Neural progenitor cell (in vitro differentiated cells): ENCODE results near the gene PLPP3. TPM values are rescaled to one million over a fixed set of nuclear protein-coding genes. Genes with fewer than 3 reads are reported as not detected.

Source experiments
- DNase-seq: peaks from one replicate; pipeline ENCODE4 v3.0.0-alpha.2; 2016; ENCODE audit warnings: low spot score
- H2AFZ ChIP-seq: fragments of 200-600 bp; sonication (generic); replicated peaks from 2 replicates; pipeline ENCODE4 v1.6.1; 2016; ENCODE audit warnings: antibody characterized with exemption
- H3F3A ChIP-seq: fragments of 200-600 bp; sonication (generic); 2 replicates; pipeline ENCODE4 v1.6.1; 2016; ENCODE audit warnings: antibody characterized with exemption, low read depth
- H3K27ac ChIP-seq: fragments of 200-600 bp; sonication (generic); 2 replicates; pipeline ENCODE4 v1.5.1; 2016; ENCODE audit warnings: mild to moderate bottlenecking
- H3K27me3 ChIP-seq: fragments of 200-600 bp; sonication (generic); 2 replicates; pipeline ENCODE4 v1.6.1; 2016; ENCODE audit warnings: mild to moderate bottlenecking, moderate library complexity
- H3K36me3 ChIP-seq: fragments of 200-600 bp; sonication (generic); 2 replicates; pipeline ENCODE4 v1.5.1; 2016
- H3K4me1 ChIP-seq: fragments of 200-600 bp; sonication (generic); 2 replicates; pipeline ENCODE4 v1.6.1; 2016; ENCODE audit warnings: mixed run types
- H3K4me2 ChIP-seq: fragments of 200-600 bp; sonication (generic); 2 replicates; pipeline ENCODE4 v1.6.1; 2016
- H3K4me3 ChIP-seq: fragments of 200-600 bp; sonication (generic); 2 replicates; pipeline ENCODE4 v1.5.1; 2016
- H3K79me2 ChIP-seq: fragments of 200-600 bp; sonication (generic); 2 replicates; pipeline ENCODE4 v1.6.1; 2016; ENCODE audit warnings: low read depth
- H3K9ac ChIP-seq: fragments of 200-600 bp; sonication (generic); 2 replicates; pipeline ENCODE4 v1.6.1; 2016
- H3K9me3 ChIP-seq: fragments of 200-600 bp; sonication (generic); 2 replicates; pipeline ENCODE4 v1.5.1; 2016; ENCODE audit warnings: low read depth
- H4K20me1 ChIP-seq: fragments of 200-600 bp; sonication (generic); 2 replicates; pipeline ENCODE4 v1.6.1; 2016; ENCODE audit warnings: low read depth
- H3K27ac Mint-ChIP-seq: 3 replicates; pipeline ENCODE4 v1.8.0; 2021; ENCODE audit warnings: mixed read lengths
- H3K27me3 Mint-ChIP-seq: 2 replicates; pipeline ENCODE4 v1.8.0; 2022; ENCODE audit warnings: low read depth, mild to moderate bottlenecking, inconsistent platforms, moderate library complexity, mixed read lengths; ENCODE audit not compliant: insufficient read depth
- H3K36me3 Mint-ChIP-seq: 3 replicates; pipeline ENCODE4 v1.8.0; 2021; ENCODE audit warnings: mixed read lengths
- H3K4me1 Mint-ChIP-seq: 3 replicates; pipeline ENCODE4 v1.8.0; 2021; ENCODE audit warnings: mixed read lengths
- H3K4me3 Mint-ChIP-seq: 3 replicates; pipeline ENCODE4 v1.8.0; 2021; ENCODE audit warnings: mild to moderate bottlenecking, moderate library complexity, mixed read lengths
- H3K9me3 Mint-ChIP-seq: 3 replicates; pipeline ENCODE4 v1.8.0; 2020; ENCODE audit warnings: mixed read lengths
- EZH2 ChIP-seq: fragments of 200-600 bp; sonication (generic); IDR thresholded peaks from 2 replicates; pipeline ENCODE4 v1.6.1; 2017; ENCODE audit warnings: antibody characterized with exemption, mild to moderate bottlenecking, moderate library complexity
- EZH2phosphoT487 ChIP-seq: fragments of 200-600 bp; sonication (generic); IDR thresholded peaks from 2 replicates; pipeline ENCODE4 v1.6.1; 2017; ENCODE audit warnings: antibody characterized with exemption
- total RNA-seq: library from RNA; depleted of rRNA; stranded (reverse); fragments of >200 nt; gene quantifications from 2 replicates; pipeline ENCODE4 v1.2.3, GENCODE V29; 2015; ENCODE audit warnings: low replicate concordance
- TF ChIP-seq, protein P1 (sequence below): fragments of 200-600 bp; sonication (generic); IDR thresholded peaks from 2 replicates; pipeline ENCODE4 v1.5.1; 2017; ENCODE audit warnings: antibody characterized with exemption, mild to moderate bottlenecking

PLPP3 gene
- total RNA-seq, 1 donor from 2014 or later: 28.5 TPM

- H3K4me2 ChIP-seq: no peak overlapping the region
- Mint-ChIP-seq H3K27me3 (no peaks in the 10 kb centered on the region), H3K4me1 (no peaks in the 10 kb centered on the region), H3K36me3 (peaks cover 1% of the 10 kb centered on the region), H3K4me3 (no peak overlapping the region), H3K27ac (no peak overlapping the region), H3K9me3 (peaks cover 6% of the 10 kb centered on the region)
- H3K27me3 ChIP-seq: no peaks in the 10 kb centered on the region
- H3F3A ChIP-seq: no peaks in the 10 kb centered on the region
- H3K36me3 ChIP-seq: no peaks in the 10 kb centered on the region
- no peak overlapping the region for H3K9ac ChIP-seq
- no peaks in the 10 kb centered on the region for H3K9me3 ChIP-seq
- no peaks in the 10 kb centered on the region for H3K79me2 ChIP-seq
- no peaks in the 10 kb centered on the region for H3K4me1 ChIP-seq
- TF ChIP-seq, protein P1, sequence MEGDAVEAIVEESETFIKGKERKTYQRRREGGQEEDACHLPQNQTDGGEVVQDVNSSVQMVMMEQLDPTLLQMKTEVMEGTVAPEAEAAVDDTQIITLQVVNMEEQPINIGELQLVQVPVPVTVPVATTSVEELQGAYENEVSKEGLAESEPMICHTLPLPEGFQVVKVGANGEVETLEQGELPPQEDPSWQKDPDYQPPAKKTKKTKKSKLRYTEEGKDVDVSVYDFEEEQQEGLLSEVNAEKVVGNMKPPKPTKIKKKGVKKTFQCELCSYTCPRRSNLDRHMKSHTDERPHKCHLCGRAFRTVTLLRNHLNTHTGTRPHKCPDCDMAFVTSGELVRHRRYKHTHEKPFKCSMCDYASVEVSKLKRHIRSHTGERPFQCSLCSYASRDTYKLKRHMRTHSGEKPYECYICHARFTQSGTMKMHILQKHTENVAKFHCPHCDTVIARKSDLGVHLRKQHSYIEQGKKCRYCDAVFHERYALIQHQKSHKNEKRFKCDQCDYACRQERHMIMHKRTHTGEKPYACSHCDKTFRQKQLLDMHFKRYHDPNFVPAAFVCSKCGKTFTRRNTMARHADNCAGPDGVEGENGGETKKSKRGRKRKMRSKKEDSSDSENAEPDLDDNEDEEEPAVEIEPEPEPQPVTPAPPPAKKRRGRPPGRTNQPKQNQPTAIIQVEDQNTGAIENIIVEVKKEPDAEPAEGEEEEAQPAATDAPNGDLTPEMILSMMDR: no peak
- TF ChIP-seq EZH2phosphoT487 (no peak), EZH2 (no peak)
- no peak overlapping the region for H3K4me3 ChIP-seq
- no peak for DNase-seq
- no peak overlapping the region for H2AFZ ChIP-seq
- H4K20me1 ChIP-seq: no peaks in the 10 kb centered on the region
- no peak overlapping the region for H3K27ac ChIP-seq
These were observed 12.5 kb upstream of the PLPP3 start for GRCh38 chr1:56591909-56592308.

GRCh38 chr1:56590520-56591011 lies 11.2 kb upstream of the PLPP3 start:
- H3K27me3 ChIP-seq: no peaks in the 10 kb centered on the region
- Mint-ChIP-seq H3K36me3 (no peaks in the 10 kb centered on the region), H3K4me1 (no peaks in the 10 kb centered on the region), H3K9me3 (no peaks in the 10 kb centered on the region), H3K27me3 (no peaks in the 10 kb centered on the region), H3K27ac (no peak overlapping the region), H3K4me3 (no peak overlapping the region)
- no peak overlapping the region for H3K27ac ChIP-seq
- no peak overlapping the region for H3K4me2 ChIP-seq
- H3K4me1 ChIP-seq: no peaks in the 10 kb centered on the region
- H3K79me2 ChIP-seq: no peaks in the 10 kb centered on the region
- H3F3A ChIP-seq: no peaks in the 10 kb centered on the region
- H2AFZ ChIP-seq: no peak overlapping the region
- DNase-seq: no peak
- H3K9ac ChIP-seq: no peak overlapping the region
- H4K20me1 ChIP-seq: no peaks in the 10 kb centered on the region
- H3K9me3 ChIP-seq: no peaks in the 10 kb centered on the region
- TF ChIP-seq EZH2 (no peak), EZH2phosphoT487 (no peak)
- TF ChIP-seq, protein P1: no peak
- no peaks in the 10 kb centered on the region for H3K36me3 ChIP-seq
- H3K4me3 ChIP-seq: no peak overlapping the region

GRCh38 chr1:56589369-56589768 lies 10.0 kb upstream of the PLPP3 start:
- H3K9me3 Mint-ChIP-seq: no peaks in the 10 kb centered on the region
- Histone ChIP-seq H3K79me2 (no peaks in the 10 kb centered on the region), H3K9me3 (no peaks in the 10 kb centered on the region), H3K4me2 (no peak overlapping the region), H3K9ac (no peak overlapping the region), H3K4me3 (no peak overlapping the region), H4K20me1 (no peaks in the 10 kb centered on the region), H3F3A (peaks cover 2% of the 10 kb centered on the region), H3K4me1 (peaks cover 3% of the 10 kb centered on the region), H3K27me3 (no peaks in the 10 kb centered on the region), H3K36me3 (no peaks in the 10 kb centered on the region), H2AFZ (no peak overlapping the region), H3K27ac (no peak overlapping the region)
- no peaks in the 10 kb centered on the region for H3K27me3 Mint-ChIP-seq
- TF ChIP-seq, protein P1: no peak
- TF ChIP-seq EZH2phosphoT487: no peak
- no peak for TF ChIP-seq EZH2
- H3K4me3 Mint-ChIP-seq: no peak overlapping the region
- H3K27ac Mint-ChIP-seq: no peak overlapping the region
- no peaks in the 10 kb centered on the region for H3K36me3 Mint-ChIP-seq
- H3K4me1 Mint-ChIP-seq: no peaks in the 10 kb centered on the region
- DNase-seq: no peak
